HG03064 (cell line): ENCODE measurements around the gene JRKL.
A peak's percentile ranks its signal among the peaks of the same experiment; 100 is the strongest.

Source experiments
- ATAC-seq: cut with Tn5 transposase; IDR thresholded peaks from one replicate; pipeline ENCODE4 v1.9.1; 2021; ENCODE audit warnings: low read depth; ENCODE audit not compliant: unreplicated experiment

Gene JRKL

DNA sequence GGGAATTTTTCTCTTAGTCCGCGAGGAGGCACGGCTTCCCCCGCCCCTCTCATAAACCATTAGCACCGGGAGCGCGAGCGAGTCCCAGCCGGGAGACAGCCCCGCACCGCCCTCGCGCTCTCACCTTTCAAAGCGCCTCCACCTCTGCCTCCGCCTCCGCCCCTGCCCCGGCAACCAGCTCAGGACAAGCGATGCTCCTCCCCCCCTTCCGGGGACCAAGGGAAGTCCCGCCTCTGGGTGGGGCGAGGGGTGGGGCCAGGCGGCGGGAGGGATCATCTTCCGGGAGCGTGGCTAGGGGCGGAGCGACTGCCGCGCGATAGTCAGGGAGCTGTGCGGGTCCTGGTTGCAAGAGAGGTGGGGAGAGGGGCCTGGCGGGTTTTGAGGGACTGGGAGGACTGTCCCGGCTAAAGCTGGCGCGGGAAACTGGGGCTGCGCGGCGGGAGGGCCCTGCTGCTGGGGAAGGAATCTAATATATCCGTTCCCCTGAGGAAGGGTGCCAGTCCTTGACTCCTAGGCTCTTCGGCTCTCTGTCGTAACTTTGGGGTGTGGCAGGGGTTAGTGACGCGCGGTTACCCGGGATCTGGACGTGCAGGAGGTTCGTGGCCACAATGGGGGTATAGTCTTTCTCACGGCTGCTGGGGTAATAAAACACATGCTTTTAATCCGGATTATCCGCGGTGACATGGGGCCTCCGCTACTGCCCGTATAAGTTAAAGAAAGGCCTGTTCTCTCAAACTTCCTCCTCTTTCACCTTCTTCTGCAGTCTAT is at the start of gene JRKL, which contains the start of gene CCDC82:
Gene JRKL, plus strand, starts transcription at position 294 of the 768 bp plus-strand sequence. CDS start 637 bp downstream, outside the sequence.
Gene CCDC82, minus strand, starts transcription at position 193 of the 768 bp plus-strand sequence. CDS start 5,165 bp downstream, outside the sequence.
- ATAC-seq, result peak; percentile 94

DNA sequence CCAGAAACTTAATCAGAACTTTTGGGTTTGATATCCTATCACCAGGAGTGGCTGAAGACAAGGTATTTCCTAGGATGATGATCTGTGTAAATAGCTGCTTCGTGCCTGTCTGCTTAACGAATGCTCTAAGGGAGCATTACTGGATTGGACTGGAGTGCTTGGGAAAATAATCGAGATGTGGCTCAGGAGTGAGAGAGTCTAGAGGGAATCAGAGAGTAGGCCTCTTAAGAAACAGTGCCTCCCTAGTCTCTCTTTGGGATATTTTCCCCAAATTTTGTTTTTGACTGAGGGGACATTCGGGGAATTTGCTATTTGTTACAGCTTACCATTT is 49.3 kb upstream of the JRKL start:
- no peak for ATAC-seq

DNA sequence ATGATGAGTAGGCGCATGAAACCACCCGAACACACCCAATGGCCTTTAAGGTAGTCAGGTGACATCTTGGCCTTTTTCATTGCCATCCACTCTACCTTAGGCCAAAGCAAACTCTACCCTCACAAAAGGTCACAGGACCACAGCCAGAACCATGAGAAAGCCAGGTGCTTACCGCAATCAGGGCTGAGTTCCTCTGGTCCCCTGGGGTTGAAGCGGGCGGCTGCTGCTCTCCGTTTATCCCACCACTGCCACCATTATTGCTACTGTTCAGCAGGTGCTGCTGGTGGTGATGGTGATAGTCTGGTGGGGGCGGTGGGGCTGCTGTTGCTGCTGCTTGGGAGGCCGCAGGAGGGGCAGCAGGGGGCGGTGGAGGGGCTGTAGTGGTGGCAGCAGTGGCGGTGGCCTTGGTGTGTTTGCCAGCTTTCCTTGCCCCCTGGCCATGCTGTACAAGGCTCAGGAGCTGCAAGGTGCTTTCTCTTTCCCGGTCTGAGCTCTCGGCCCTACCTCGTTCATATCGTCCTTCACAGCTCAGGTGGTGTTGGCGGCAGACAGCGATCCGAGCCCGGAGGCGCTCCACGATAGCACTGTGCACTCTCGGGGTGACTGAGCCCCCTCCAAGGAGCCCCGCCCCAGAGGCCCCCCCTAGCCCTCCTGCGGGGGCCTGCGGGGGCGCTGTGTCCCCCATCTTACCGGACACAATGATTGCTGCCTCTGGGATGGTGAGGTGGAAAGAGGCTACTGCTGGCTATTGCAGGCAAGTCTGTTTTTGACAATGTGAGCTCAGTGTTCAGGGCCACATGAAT is 48.4 kb upstream of the JRKL start:
- ATAC-seq, result peak; percentile 32

DNA sequence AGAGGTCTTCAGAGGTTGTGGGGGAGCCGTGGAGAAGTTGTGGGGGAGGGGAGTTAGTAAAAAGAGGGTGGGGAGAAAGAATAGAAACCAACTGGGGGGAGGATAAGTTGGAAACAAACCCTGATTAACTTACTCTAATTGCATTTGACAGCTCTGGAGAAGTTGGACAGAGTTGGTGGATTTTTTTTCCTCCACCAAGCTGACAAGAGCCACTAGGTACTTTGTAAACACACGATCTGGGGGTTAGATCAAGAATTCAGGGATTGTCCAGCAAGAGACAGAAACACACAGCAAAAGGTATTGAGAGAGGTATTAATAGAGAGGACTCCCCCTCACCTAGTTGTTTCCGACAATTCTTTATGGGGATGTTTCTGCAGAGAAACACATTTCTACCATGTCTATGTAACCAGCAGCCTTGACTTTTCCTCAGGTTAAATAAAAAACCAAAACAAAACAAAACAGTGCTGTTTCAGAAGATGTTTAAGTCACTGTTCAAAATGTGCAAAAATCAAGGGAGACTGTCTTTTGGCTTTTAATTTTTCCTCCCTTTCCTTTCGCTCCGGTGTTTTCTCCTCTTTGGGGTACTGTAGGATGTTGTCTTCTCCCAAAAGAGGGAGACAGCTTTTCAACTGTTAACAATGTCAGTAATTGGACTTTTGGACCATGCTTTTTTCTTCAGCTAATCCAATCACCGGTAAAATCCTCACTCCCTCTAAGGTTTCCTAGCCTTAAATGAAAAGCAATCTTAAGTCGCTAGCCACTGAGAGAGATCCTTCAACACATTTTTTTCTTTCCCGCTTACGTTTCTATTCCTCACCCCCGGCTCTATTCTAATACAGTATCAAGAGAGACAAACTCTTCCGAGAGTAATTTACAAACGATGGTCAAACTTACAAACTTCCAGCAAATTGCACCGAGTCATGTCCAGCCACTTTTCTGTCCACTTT is 47.5 kb upstream of the JRKL start:
- no peak for ATAC-seq

DNA sequence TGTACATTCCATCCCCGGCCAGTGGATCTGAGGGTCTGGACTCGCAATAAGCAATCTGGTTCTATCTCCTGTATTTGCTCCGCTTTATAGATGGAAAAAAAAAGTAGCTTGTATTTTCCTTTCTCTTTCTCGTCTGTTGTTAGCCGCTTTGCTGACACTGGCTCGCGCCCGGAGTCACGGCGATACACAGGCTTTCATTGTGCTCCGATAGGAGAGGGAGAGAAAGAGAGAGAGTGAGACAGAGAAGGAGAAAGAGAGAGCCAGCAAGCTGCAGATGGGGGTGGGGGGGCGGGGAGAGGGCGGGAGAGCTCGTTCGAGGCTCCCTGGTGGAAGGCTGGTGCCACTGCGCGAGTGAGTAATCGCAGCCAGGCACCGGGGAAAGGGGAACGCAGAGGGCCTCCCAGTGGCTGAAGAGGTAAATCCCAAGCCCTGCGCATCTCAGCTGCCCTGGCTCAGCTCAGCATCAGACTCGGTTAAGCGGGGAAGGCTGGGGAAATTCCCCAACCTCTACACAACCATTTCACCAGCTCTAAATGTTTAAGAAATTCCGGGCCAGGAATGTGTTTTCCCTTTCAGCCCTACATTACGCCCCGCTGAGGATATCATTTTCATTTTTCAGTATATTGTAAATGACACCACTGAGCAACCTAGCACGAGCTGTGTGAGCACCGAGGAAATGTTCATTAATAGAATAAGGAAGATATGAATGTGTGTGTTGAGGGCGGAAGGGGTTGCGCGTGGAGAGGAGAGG is 46.7 kb upstream of the JRKL start, which contains the start of gene MAML2:
Gene MAML2, minus strand, starts transcription at position 235 of the 751 bp plus-strand sequence. CDS start 1,300 bp downstream, outside the sequence.
- peak; percentile 73 for ATAC-seq

DNA sequence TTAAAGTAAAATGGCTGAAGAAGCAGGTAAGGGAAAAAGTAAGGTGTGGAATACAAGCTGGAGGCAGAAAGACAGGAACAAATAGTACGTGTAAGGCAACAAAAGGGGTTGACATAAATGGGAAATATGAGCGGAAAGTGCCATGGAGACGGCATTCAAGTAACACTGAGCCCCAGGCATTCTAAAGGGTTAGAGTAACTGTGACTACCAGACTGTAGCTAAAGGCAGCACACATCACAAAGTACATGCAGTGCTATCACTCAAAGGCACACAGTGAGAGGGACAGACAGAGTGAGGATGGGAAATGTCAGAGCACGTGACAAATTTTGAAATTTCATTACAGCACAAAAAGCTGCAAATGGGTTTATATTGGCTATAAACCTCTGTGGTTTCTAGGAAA is 33.0 kb upstream of the JRKL start:
- no peak for ATAC-seq

DNA sequence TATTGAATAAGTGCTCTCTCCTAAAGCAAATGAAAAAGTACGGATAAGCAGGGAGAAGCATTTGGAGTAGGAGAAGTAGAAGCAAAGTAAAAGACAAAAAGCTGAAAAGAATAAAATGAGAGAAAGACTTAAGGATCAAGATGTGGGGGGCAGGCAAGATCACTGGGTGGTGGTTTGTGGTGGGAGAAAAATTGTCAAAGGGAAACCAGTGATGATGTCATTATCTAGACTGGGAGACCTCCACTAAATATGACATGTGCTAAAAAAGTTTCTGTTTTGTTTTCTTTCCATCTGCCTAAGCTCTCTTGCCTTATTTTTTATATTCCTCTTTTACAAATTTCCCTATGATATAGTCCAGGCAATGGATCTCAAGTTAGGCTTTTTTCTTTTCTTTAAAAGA is 32.0 kb upstream of the JRKL start:
- ATAC-seq, result no peak

DNA sequence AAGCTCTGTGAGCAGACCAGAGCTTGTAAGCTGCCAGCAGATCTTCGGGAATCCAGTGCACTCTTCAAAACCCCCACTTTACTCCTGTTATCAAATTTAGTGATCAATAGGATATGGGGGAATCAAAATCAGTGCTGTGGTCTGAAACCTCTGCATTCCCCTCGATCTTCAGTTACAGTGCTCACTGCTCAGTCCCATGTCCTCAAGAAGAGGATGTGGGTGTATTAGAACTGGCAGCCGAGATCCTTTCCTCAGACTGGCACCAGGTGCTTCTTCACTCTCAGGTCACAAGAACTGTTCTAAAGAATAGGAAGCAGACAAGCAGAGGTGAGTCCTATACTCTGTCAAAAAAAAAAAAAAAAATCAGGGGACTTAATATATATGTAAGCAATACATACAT is 31.5 kb upstream of the JRKL start:
- no peak for ATAC-seq

DNA sequence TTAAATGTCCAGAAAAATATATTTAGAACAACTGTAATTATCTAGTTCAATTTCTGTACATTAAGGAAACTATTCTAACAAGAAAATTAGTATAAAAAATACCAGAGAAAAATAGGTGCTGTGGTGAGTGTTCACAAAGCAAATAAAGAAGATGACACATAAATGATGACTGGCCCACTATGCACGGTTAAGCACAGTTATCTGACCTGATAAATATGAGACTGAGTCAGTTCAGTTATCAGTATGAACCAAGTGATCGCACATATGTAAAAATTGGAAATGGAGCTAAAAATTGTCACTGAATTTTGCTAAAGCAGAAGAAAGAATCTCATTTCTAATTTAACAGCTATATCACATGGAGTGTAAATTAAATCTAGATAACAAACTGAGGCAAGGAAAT is 28.0 kb upstream of the JRKL start:
- no peak for ATAC-seq

DNA sequence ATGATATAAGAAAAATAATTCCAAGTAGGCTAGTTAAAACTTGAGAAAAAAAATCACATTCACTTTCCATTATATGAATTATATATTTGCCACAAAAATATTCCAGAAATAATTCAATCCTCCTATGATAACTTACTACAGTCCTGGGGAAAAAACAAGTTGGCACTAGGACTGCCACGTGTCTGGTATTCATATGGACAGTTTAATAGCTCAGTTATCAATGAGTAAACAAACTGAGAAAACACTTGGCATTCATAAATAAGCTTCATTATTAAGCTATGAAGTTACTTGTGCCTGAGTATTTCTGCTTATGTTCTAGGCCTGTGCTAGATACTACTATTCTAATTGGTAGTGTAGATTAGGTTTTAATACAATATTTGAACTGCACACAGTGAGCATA is 24.3 kb upstream of the JRKL start:
- ATAC-seq, result no peak

DNA sequence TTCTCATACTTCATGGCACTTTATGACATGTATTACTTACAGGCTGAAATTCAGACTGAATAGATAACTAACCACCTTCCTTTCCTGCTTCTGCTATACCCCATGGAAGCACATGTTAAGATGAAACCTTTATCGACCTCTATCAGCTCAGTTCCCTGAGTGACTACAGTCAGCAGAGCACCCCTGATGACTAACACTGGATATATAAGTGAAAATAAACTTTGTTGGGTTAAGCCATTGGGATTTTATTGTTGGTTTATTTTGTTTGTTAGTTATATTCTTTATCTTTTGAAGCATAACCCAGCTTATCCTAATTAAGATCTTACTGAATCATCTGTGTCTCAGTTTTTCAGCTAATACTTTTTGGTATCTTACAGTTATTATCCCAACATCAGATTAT is 23.8 kb upstream of the JRKL start:
- no peak for ATAC-seq

DNA sequence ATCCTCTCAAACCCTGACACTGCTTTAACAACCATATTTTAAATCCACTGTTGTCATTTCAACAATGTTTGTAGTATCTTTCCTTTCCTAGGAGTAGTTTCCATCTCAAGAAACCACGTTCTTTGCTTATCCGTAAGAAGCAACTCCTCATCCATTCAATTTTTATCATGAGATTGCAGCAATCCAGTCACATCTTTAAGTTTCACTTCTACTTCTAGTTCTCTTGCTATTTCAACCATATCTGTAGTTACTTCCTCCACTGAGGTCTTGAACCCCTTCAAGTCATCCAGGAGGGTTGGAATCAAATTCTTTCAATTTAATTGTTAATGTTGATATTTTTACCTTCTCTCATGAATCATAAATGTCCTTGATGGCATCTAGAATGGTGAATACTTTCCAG is 22.5 kb upstream of the JRKL start:
- no peak for ATAC-seq

DNA sequence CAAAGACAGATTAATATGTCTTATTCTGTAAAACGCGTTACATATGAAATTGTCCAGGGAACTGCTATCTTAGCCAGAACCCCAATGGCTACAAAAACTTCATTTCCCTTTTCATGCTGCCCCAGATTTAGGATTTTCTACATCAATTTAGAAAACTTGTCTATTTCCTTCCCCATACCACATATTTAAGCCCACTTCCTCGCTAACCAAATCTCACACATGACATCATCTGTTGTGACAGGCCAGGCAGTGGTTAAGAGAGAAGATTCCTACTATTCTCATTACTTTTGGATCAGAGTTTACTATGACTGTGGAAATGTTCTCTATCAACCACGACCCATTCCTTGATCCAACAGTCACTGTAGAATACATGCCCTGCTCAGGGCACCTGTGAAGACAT is 16.0 kb upstream of the JRKL start:
- ATAC-seq, result no peak

DNA sequence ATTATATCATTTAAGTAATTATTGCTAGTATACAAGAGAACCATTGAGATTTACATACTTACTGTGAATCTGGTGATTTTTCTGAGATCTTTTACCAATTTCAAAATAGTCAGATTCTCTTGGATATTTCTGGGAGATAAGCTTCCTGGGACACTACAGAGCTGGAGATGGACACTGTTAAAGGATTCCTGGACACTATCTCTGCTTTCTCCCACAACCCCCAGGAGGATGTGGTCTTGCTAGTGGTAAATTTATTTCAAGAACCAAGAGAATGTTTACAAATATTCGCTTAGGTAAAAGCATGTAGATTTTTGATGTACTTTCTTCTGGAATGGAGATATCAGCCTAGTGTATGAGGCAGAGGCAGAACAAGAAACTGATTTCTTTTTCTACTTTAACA is 13.0 kb upstream of the JRKL start:
- ATAC-seq, result no peak

DNA sequence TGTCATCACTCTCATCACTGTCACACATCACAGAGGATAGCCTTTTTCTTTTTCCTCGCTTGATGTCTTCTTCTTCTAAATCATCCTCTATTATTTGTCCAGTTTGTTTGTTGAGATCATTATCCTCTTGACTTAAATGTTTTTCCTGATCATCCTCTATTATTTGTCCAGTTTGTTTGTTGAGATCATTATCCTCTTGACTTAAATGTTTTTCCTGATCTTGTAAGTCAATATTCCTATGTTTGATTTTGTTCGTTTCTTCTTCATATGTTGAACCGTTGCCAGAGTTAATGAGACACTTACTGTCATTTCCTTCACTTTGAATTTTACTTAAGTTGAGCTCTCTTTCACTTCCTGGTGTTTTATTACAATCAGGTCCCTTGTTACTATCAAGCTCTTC is 5.7 kb upstream of the JRKL start:
- ATAC-seq, result no peak

DNA sequence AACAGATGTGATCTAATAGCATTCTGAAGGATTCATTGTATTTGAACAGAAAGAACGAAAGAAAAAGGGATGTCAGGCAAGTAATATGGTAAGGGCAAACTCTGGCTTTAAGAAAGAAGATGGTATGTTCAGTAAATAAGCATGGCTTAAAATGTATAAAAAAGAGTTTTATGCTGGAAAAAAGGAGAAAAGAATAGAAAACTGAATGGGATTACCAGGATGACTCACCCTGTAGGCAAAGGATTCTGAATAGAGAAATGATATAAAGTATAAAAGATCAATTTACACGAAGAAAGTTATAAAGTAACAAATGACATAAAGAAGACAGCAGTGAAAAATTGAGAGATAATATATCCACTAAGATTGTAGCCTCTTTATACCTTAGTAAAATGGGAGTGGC is 4.6 kb upstream of the JRKL start:
- no peak for ATAC-seq

DNA sequence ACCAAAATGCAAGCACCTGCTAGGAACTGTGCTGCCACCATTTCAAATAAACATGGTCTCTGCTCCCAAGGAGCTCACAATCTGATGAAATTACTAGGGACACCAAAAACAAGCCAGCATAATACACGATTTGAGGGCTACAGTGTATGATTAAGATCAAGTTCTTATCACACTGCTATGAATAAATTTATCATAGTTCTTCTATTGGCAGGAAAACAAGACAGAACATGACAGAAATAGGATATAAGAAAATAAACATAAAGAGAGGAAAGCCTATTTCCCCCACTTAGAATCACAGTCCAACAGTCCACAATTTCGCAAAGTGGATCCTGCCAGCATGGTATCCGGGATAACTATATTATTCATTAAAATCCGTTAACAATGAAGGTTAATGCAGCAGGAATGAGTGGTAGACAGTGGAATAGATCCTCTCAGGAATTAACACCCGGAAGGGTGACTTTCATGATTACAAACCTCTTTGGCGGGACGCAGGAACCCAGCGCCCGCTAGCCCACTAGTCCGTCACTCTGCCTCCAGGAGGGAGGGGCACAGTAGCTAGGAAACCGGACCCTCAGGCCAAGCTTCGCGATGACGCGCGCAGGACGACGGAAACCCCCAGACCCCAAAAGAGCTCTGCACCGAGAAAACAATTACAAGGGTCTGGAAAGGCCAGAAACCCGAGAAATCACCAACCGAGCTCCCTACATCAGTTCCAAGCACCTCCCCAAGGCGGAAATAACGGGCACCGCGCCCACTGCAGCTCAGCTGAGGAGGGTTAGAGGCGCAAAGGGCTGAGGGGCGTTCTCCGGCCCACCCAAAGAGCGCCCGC is 708 bp upstream of the JRKL start:
- peak; percentile 41 for ATAC-seq

DNA sequence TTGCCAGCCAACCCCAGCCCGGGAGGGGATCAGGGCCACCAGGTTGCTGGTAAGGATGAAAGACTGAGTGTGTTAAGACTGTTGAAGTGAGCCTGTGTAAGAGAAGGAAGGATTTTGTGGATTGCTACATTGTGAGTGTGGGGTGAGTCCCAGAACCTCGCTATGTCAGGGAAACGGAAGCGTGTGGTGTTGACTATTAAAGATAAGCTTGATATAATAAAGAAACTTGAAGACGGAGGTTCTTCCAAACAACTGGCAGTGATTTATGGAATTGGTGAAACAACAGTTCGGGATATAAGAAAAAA is 627 bp downstream of the JRKL start:
- ATAC-seq, result no peak

DNA sequence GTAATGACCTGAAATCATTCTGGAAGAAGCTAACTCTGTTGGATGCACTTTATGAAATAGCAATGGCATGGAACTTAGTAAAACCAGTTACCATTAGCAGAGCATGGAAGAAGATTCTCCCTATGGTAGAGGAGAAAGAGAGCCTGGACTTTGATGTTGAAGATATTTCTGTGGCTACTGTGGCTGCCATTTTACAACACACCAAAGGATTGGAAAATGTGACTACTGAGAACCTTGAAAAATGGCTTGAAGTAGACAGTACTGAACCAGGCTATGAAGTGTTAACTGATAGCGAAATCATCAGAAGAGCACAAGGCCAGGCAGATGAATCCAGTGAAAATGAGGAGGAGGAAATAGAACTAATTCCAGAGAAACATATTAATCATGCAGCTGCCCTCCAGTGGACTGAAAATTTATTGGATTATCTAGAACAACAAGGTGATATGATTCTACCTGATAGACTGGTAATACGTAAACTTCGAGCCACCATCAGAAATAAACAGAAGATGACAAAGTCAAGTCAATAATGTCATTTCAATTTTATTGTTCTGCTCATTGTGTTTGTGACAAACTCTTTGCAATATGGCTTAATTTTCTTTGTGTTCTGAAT is 2.0 kb downstream of the JRKL start:
- ATAC-seq, result no peak
